A673 (cell line): ENCODE measurements around the gene SYT9. TPM values are rescaled to one million over a fixed set of nuclear protein-coding genes. Genes with fewer than 3 reads are reported as not detected.

ENCODE experiments used
- BruUV-seq: library from RNA; stranded (reverse); fragments of 400-500 nt; replicated peaks from 2 replicates; lab custom pipeline; 2021; lab: Mats Ljungman, UMichigan
- CTCF ChIA-PET: fragments of 300-600 bp; sonication (Branson Sonifier 250); formaldehyde crosslinking; loops from one replicate; lab custom pipeline; 2022; ENCODE audit warnings: antibody characterized with exemption; lab: Charles Lee
- POLR2A ChIA-PET: fragments of 300-600 bp; sonication (Branson Sonifier 250); formaldehyde crosslinking; loops from one replicate; lab custom pipeline; 2022; ENCODE audit warnings: antibody characterized with exemption; ENCODE audit not compliant: low non-redundant PET; lab: Charles Lee
- DNase-seq: peaks from one replicate; pipeline ENCODE4 v3.0.0-alpha.2; 2015; ENCODE audit warnings: low spot score
- H3K27ac ChIP-seq: fragments of 200-600 bp; sonication (generic); 2 replicates; pipeline ENCODE4 v1.5.1; 2016; ENCODE audit warnings: mixed run types, low read depth, mild to moderate bottlenecking, mixed read lengths, antibody characterized with exemption, low read length; ENCODE audit not compliant: poor library complexity, severe bottlenecking
- H3K27me3 ChIP-seq: fragments of 200-600 bp; sonication (generic); replicated peaks from 2 replicates; pipeline ENCODE4 v1.6.1; 2017; ENCODE audit warnings: mixed run types, low read depth, mild to moderate bottlenecking, mixed read lengths, antibody characterized with exemption, low read length; ENCODE audit not compliant: insufficient read depth, poor library complexity
- H3K36me3 ChIP-seq: fragments of 200-600 bp; sonication (generic); 2 replicates; pipeline ENCODE4 v1.6.1; 2016; ENCODE audit warnings: mixed run types, mild to moderate bottlenecking, mixed read lengths, antibody characterized with exemption, low read length; ENCODE audit not compliant: insufficient read depth, poor library complexity, severe bottlenecking
- H3K4me1 ChIP-seq: fragments of 200-600 bp; sonication (generic); 2 replicates; pipeline ENCODE4 v1.6.1; 2017; ENCODE audit warnings: mixed run types, mild to moderate bottlenecking, mixed read lengths, antibody characterized with exemption, low read length; ENCODE audit not compliant: insufficient read depth, poor library complexity, severe bottlenecking
- H3K4me3 ChIP-seq: fragments of 200-600 bp; sonication (generic); 2 replicates; pipeline ENCODE4 v1.5.1; 2016; ENCODE audit warnings: low read depth, mixed run types, mild to moderate bottlenecking, mixed read lengths, low read length; ENCODE audit not compliant: poor library complexity, severe bottlenecking
- H3K9me3 ChIP-seq: fragments of 200-600 bp; sonication (generic); 2 replicates; pipeline ENCODE4 v1.6.1; 2016; ENCODE audit warnings: mixed run types, low read depth, mild to moderate bottlenecking, mixed read lengths, antibody characterized with exemption, low read length; ENCODE audit not compliant: poor library complexity, severe bottlenecking
- CTCF ChIP-seq: fragments of 300-800, 200-600 bp; sonication (generic); conservative IDR thresholded peaks from 2 replicates; pipeline ENCODE4 v1.5.1; 2017; ENCODE audit warnings: low read depth, mild to moderate bottlenecking, antibody characterized with exemption, low read length, moderate library complexity, mixed read lengths
- EZH2 ChIP-seq: fragments of 200-600 bp; sonication (generic); IDR thresholded peaks from 2 replicates; pipeline ENCODE4 v1.6.1; 2017; ENCODE audit warnings: borderline replicate concordance, low read depth, mild to moderate bottlenecking, mixed read lengths, antibody characterized with exemption, low read length; ENCODE audit not compliant: poor library complexity, severe bottlenecking
- intact Hi-C: fragments of 100-400 bp; cut with micrococcal nuclease; formaldehyde crosslinking; loops from one replicate; pipeline ENCODE4 v1.10.0; 2022; ENCODE audit not compliant: unreplicated experiment
- total RNA-seq: library from RNA; stranded (reverse); gene quantifications from 2 replicates; pipeline ENCODE4 v1.2.3, GENCODE V29; 2021

The SYT9 gene
- total RNA-seq, 1 experiment from 2014 or later, result not detected

GRCh38 chr11:7281809-7282208 is 30.1 kb downstream of the SYT9 start:
- no peaks in the 10 kb centered on the region for H3K4me1 ChIP-seq
- no peaks in the 10 kb centered on the region for H3K9me3 ChIP-seq
- no peak for TF ChIP-seq EZH2
- no peak for TF ChIP-seq CTCF
- no TSS peak for BruUV-seq
- POLR2A ChIA-PET, result no interaction called here
- H3K36me3 ChIP-seq, result no peaks in the 10 kb centered on the region
- H3K4me3 ChIP-seq, result no peak overlapping the region
- intact Hi-C loops, result no loop called here
- H3K27ac ChIP-seq, result no peak overlapping the region
- CTCF ChIA-PET, result no interaction called here
- DNase-seq, result no peak
- no peaks in the 10 kb centered on the region for H3K27me3 ChIP-seq

DNA sequence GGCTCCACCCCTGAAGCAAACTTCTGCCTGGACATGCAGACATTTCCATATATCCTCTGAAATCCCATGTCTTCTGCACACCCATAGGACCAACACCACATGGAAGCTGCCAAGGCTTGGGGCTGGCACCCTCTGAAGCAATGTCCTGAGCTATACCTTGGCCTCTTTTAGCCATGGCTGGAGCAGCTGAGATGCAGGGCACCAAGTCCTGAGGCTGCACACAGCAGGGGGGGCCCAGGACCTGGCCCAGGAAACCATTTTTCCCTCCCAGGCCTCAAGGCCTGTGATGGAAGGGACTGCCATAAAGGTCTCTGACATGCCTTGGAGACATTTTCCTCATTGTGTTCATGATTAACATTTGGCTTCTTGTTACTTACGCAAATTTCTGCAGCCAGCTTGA is 34.5 kb downstream of the SYT9 start:
- Histone ChIP-seq H3K27me3 (no peaks in the 10 kb centered on the region), H3K36me3 (no peaks in the 10 kb centered on the region), H3K4me1 (no peaks in the 10 kb centered on the region), H3K27ac (no peak overlapping the region), H3K4me3 (no peak overlapping the region), H3K9me3 (no peaks in the 10 kb centered on the region)
- ChIA-PET CTCF (no interaction called here), POLR2A (no interaction called here)
- no TSS peak for BruUV-seq
- TF ChIP-seq EZH2, result no peak
- no peak for DNase-seq
- intact Hi-C loops, result no loop called here

DNA sequence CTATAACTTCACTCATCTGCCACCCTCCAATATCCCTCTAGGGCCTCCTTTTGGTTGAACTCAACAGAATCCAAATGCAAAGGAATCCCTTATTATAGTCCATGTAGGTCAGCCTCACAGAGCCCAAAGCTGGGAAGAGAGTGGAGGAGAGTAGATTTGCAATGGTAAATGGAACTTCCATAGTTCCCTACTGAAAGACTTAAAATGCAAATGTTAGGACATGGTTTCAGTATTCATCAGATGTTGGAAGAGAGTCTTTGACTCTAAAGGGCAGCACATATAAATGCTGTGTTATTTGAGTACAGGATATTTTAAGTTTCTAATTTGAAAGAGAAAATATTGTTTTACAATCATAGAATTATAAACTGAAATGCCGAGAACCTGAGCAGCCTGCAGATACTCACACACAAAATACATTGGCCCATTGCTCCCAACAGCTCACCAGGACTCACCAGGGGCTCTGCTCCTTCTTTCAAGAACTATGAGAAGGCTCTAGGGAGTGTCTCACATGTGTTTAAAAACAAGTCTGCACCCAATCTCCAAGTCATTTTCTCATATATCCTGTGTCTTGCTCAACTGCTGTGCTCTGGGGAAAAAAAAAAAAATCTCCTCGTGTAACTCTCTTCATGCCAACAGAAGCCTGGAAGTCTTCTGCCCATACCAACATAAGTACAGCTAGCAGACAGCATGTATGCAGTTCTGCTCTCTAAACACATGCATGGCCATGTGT is 39.6 kb downstream of the SYT9 start:
- Histone ChIP-seq H3K4me1 (no peaks in the 10 kb centered on the region), H3K9me3 (no peaks in the 10 kb centered on the region), H3K4me3 (no peak overlapping the region), H3K27ac (no peak overlapping the region), H3K27me3 (no peaks in the 10 kb centered on the region), H3K36me3 (no peaks in the 10 kb centered on the region)
- TF ChIP-seq CTCF, result no peak
- no peak for TF ChIP-seq EZH2
- no TSS peak for BruUV-seq
- ChIA-PET POLR2A (no interaction called here), CTCF (no interaction called here)
- no peak for DNase-seq
- intact Hi-C loops, result no loop called here

GRCh38 chr11:7292922-7293321 is 41.2 kb downstream of the SYT9 start:
- DNase-seq, result no peak
- CTCF ChIA-PET, result no interaction called here
- Histone ChIP-seq H3K4me3 (no peak overlapping the region), H3K9me3 (no peaks in the 10 kb centered on the region), H3K27me3 (no peaks in the 10 kb centered on the region), H3K27ac (no peak overlapping the region), H3K36me3 (no peaks in the 10 kb centered on the region), H3K4me1 (no peaks in the 10 kb centered on the region)
- no TSS peak for BruUV-seq
- TF ChIP-seq CTCF, result no peak
- TF ChIP-seq EZH2, result no peak
- intact Hi-C loops, result no loop called here
- POLR2A ChIA-PET, result no interaction called here
